Retinal pigment epithelial cell (primary cell): Measurements from ENCODE around the gene MANSC4.
A peak's percentile ranks its signal among the peaks of the same experiment; 100 is the strongest.

Experiments used
- DNase-seq: peaks from one replicate; pipeline ENCODE4 v3.0.0-alpha.2; 2010; ENCODE audit warnings: low read depth
- H3K4me3 ChIP-seq: 2 replicates; pipeline ENCODE4 v1.5.1; 2011; ENCODE audit warnings: mild to moderate bottlenecking, low read length, control low read depth, moderate library complexity
- TF ChIP-seq, protein P1 (sequence below): conservative IDR thresholded peaks from 2 replicates; pipeline ENCODE4 v1.5.1; 2011; ENCODE audit warnings: low read depth, low read length, control low read depth, inconsistent platforms

Gene MANSC4

GRCh38 chr12:27779920-27780611 is at the start of gene MANSC4, which contains the start of gene KLHL42:
TSS of gene MANSC4 (minus strand) at chr12:27780236. CDS start at chr12:27771276, 8,960 bp downstream.
TSS of gene KLHL42 (plus strand) at chr12:27780233. CDS start at chr12:27780331, 98 bp downstream.
- H3K4me3 ChIP-seq = peak within 1 kb of the TSS; percentile 83
- DNase-seq = peak; percentile 29
- TF ChIP-seq, protein P1, sequence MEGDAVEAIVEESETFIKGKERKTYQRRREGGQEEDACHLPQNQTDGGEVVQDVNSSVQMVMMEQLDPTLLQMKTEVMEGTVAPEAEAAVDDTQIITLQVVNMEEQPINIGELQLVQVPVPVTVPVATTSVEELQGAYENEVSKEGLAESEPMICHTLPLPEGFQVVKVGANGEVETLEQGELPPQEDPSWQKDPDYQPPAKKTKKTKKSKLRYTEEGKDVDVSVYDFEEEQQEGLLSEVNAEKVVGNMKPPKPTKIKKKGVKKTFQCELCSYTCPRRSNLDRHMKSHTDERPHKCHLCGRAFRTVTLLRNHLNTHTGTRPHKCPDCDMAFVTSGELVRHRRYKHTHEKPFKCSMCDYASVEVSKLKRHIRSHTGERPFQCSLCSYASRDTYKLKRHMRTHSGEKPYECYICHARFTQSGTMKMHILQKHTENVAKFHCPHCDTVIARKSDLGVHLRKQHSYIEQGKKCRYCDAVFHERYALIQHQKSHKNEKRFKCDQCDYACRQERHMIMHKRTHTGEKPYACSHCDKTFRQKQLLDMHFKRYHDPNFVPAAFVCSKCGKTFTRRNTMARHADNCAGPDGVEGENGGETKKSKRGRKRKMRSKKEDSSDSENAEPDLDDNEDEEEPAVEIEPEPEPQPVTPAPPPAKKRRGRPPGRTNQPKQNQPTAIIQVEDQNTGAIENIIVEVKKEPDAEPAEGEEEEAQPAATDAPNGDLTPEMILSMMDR = peak; percentile 7

GRCh38 chr12:27828196-27828595 is 48.2 kb upstream of the MANSC4 start:
- H3K4me3 ChIP-seq = no peak overlapping the region
- TF ChIP-seq, protein P1 = no peak
- no peak for DNase-seq

GRCh38 chr12:27826076-27826475 is 46.0 kb upstream of the MANSC4 start:
- DNase-seq = no peak
- TF ChIP-seq, protein P1 = no peak
- no peak overlapping the region for H3K4me3 ChIP-seq

DNA sequence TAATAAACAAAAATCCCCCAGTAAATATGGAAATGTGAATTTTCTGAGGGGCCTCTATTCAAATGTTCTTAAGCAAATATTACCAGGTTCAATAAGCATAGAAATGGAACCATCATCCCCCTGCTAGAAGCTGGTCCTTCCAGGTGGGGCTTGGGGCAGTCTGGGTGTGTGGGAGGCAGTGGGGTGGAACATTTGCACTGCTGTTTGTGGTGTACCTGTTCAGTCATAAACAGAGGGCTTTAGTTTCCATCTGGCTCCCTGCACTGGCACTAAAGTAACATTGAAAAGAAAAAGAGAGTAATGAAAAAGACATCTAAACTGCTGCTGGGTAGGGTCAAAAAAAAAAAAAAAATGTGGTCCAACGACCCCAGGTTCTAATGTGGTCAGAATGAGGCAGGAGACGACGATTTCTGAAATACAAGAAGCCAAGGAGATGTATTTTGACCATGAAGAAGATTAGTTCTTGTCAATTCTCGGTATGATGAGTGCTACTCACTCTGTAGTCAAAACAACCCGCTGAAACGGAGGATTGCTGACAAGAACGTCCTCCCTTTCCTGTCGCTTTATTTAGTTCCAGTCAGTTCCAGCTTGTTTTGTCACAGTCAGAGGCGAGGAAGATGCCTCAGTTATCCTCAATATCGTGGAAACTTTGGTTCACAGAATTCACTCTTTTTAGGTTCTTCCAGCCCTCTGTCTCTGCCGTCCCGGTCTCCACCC is 44.2 kb upstream of the MANSC4 start:
- TF ChIP-seq, protein P1 = no peak
- no peak for DNase-seq
- H3K4me3 ChIP-seq = no peak overlapping the region

GRCh38 chr12:27823038-27823437 is 43.0 kb upstream of the MANSC4 start:
- no peak overlapping the region for H3K4me3 ChIP-seq
- no peak for DNase-seq
- TF ChIP-seq, protein P1 = no peak

DNA sequence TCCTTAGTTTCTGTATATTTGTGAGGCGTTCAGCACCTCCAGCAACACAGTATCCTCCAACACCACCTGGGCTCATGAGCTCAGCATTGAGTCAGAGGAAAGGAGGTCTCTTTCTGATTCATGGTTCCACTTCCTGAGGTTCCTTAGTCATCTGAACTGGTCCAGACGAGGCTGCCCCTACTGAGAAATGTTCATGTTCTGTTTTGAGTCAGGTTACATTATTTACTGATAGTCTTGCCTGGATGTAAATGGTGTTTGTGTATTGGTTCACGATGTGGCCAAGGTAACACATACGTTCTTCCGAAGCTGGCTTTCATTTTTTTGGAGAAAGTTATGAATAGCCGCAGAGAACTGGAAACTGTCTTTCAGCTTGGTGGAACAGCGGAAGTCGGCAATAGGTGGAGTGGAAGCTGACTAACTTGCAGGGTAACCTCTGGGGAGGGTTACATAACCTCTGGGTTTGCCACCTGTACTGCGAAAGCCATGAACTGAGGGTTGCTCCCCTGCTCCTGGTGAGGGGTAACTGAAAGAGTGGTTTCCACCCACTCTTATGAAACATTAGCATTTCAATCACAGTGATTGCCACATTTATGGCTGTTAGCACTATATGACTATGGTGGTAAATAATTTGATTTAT is 42.2 kb upstream of the MANSC4 start:
- TF ChIP-seq, protein P1 = no peak
- DNase-seq = no peak
- H3K4me3 ChIP-seq = no peak overlapping the region
